ENCODE measurements around the gene ASB14.
"Not testable (repeated sequence)": the region's sequence is repeated elsewhere in the genome, so short reads cannot be mapped to it uniquely, and the experiment has no call there.

- not testable (repeated sequence) for TF ChIP-seq CTCF (IDR thresholded peaks at IDR 0.05; ENCODE audit: low read length); EZH2phosphoT487 (IDR thresholded peaks at IDR 0.05; ENCODE audit: low read length); EZH2 (optimal IDR thresholded peaks at IDR 0.05; ENCODE audit: low read depth, low read length)
Measured at GRCh38 chr3:57339071-57339642, 46.7 kb upstream of the ASB14 start.

All from MM.1S (cell line).